ENCODE results near the gene MYO7A.

MYO7A gene

DNA sequence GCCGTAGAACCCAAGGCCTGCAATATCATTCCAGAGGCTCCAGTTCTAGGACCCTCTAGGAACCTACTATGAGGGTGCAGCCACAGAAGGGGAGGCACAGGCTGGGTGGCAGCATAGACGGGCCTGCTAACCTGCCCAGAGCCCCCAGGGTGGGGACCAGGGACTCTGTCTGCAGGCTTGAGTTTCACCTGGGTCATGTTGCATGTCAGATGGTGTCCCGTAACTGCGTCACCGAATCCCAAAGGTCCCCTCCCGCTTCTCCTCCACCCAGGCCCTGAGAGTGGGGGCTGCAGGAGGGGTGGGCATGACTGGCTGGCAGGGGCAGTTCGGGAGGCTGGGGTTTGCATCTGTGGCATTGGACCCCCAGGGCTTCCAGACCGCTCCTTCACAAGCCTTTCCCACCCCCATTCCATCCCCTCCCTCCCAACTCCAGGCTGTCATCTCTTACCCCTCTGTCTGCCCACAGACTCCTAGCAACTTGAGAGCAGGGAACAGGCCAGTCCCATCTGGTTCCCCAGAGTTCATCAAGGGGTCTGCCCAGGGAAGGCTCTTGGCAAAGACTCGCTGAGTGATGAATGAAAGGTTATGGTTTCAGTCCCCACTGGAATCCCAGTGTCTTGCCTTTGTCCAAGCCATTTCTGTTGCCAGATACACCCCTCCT, 16.3 kb downstream of the MYO7A start:
- no peak for DNase-seq

DNA sequence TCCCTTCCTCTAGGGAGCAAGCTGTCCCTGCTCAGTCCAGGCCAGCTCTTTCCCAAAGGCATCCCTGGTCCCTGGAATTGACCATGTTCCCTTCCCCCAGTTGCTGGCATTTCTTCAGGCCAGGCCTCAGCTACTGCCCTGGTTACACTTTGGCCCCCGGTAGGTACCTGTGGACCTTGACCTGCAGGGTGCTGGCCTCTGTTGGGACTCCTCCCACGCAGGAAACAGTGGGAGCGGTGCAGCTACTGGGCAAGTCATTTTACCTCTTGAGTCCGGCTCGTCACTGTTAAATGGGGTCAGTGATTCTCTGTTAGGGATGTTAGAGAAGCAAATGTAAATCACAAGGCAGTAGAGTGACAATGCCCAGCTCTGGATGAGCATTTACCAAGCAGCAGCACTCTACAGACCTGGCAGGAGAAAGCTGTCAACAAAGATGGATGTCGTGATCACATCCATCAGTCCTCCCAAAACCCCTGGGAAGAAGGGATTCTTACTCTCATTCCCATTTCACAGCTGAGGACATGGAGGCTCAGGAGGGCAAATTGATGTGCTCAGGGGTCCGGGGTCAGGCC, 16.9 kb downstream of the MYO7A start:
- no peak for DNase-seq

DNA sequence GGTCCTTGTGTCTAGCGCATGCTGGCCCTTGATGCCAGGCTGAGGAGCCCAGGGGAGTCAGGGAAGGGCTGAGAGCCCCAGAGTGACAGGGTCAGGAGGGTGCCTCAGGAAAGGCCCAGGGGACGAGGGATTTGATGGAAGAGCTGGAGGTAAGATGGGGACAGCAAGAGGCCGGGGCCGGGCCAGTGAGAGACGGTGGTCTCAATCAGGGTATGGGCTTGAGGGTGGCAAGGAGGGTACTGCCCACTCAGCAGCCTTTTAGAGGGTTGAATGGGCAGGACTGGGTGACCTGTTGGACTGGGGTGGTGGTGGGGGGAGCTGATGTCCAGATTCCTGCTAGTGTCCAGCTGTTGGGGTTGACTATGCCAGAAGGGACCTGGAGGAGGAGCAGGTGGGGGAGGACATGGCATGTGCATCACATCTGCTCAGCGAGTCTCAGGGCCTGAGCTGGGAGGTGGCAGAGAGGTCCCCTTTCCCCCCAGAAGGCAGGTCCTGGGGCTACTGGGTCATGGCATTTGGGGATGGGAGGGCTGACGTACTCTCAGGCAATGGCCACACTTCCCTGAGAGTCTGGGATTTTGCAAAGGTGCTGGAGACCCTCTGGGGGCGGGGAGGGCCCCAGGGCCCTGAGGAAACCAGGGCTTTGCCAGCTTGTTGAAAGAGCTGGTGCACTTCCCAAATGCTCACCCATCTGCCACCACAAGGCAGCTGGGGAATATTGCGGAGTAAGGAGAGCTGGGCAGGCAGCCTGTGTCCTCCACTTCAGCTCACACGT, 18.4 kb downstream of the MYO7A start:
- DNase-seq = no peak

DNA sequence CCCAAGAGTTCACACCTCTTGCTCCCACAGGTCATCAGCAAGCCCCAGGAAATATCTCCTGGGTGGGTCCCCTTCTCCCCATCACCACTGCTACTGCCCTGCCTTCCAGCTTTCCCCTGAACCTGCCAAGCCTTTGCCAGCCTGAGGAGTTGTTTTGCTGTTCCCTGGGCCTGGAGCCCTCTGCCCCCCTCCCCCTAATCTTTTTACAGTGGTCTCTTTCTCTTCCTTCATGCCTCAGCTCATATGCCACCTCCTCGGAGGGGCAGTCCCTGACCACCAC, 18.9 kb downstream of the MYO7A start:
- DNase-seq = no peak

DNA sequence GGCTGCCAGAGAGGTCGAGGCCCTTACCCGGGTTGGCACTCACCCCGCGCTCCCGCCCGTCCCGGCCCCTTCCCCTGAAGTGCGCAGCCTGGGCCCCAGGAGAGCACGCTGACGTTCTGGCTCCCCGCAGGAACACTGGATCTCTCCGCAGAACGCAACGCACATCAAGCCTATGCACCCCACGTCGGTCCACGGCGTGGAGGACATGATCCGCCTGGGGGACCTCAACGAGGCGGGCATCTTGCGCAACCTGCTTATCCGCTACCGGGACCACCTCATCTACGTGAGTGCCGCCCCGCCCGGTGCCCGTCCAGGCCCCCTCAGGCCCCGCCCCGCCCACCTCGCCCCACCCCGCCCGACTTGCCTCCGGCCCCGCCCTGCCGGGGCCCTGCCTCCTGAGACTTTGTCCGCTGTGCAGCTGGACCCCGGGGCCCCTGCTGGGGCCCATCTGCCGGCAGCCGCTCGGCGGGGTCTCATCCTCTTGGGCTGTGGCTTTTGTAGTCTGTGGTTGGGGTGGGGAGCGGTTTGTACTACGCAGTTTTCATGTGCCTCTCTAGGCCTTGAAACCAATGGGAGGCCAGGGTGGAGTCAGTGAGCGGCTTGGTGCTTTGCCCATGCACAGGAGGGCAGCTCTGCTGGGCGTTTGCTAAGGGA, 19.7 kb downstream of the MYO7A start:
- no peak for DNase-seq

DNA sequence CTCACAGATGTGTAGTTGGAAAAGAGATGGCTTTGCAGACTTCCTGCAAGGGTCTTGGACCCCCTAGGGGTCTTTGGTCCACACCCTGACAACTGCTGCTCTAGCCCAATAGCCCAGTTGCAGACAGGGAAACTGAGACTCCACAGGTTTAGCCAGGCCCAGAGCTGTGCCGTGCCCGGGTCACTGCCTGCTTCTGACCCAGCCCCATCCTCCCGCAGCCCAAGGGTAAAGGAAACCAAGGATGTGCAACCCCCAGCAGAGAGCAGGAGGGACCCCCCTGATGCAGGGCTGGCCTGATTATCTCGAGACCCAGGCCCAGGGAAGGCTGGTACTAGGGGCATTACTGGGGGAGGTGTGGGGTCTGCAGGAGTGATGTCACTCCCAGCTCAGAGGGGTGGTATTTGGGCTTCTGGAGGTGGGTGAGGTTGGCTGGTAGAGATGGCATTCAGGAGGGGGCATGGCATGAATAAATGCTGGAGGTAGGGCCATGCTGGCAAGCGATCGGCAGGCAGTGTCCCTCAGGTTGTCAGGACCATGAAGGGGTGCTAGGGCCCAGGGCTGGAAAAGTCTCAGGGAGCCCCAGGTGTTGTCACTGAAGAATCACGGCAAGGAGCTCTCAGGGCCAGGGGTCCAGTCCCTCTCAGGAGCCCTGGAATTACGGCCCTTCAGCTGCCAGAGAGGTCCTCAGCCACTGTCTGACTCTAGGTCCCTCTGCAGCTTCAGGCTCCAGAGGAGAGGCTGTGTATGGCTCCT, 21.1 kb downstream of the MYO7A start:
- DNase-seq = no peak

DNA sequence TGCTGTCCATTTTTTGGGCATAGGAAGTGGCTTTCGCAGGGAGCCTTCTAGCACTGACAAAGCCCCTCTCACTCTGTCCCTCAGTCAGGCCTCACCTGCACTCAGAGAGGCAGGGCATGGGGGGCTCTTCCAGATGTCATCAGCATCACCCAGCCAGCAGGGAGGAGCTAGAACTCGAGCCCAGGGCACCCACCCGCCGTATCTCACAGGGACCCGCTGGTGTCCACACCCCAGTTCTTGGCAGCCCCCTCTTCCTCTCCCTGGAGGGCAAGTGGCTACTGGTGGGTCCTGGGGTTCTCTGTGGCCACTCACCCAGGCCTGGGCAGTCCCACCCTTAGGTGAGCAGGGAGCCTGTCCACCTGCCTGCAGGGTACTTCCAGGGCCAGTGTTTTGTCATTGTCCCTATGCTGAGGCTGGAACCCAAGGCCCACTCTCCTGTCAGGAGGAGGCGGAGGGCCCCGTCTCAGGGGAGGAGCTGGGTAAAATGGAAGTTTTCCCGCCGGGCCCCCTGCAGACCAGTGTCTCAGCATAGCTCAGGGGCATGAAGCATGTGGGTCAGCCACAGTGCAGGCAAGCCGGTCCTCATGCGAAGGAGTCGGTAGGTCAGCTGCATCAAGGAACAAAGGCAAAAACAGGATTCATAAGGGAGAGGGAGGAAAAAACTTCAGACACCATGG, 21.8 kb downstream of the MYO7A start:
- DNase-seq = no peak

DNA sequence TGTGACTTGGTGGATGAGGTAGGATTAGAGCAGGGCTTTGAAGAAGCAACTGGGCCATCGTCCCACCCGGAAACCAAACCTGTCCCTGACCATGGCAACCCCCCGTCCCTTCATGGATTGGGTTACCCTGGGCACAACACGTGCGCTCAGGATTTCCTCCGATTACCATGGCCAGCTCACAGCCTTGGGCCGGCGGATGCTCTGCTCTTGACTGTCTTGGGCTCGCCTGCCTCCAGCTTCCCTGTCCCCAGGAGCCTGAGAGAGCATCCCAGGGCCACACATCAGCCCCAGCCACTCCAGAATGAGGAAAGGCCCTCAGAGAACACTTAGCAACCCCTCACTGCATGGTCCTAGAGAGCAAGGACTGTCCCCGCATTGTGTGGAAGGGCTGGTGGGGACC, 22.8 kb downstream of the MYO7A start:
- no peak for DNase-seq

DNA sequence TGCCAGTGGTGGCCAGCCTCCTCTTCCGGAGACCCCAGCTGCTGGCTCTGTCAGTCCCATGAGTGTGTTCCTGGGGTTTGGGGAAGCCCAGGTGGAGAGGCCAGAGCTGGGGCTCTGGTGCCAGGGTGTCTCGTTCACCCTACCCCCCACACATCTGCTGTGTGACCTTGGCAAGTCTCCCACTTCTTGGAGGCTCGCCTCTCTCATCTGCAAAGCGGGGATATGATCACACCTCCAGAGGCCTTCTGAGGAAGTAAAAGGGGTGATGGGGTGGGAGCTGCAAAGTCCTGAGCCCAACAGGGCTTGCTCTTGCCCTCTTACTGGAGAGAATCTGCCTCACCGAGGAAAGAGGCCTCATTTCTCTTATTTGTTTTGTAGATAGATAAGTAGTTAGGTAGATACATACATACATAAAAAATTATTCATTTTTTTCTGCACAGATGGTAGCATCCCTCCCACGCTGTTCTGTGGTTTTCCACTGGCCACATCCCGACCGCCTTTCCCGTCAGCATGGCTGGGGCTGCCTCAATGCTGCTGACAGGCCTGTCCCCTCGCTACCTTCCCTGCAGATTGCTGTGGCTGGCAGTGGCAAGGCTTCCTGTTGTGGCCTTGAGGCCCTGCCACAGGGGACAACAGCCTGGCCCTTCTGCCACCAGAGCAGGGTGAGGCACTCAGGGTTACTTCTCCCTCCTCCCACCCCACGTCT, 23.9 kb downstream of the MYO7A start:
- peak in 12 of 58 donors; percentile 4 to 53 (median 28) for DNase-seq

DNA sequence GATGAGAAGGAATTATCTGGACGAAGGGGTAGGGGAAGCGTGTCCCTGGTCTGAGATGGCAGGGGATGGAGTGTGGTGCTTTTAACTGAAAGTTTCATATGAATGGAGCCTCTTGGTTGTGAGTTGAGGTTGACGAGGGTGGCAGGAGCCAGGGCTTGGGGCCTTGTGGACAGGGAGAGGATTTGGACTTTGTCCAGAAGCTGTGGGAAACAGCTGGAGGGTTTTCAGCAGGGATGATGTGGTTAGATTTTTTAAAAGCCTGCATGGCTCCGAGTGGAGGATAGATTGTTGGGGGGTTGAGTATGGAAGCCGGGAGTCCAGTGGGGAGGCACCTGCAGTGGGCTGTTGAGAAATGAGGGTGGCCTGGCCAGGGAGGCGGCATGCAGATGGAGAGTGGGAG, 24.8 kb downstream of the MYO7A start:
- no peak for DNase-seq

DNA sequence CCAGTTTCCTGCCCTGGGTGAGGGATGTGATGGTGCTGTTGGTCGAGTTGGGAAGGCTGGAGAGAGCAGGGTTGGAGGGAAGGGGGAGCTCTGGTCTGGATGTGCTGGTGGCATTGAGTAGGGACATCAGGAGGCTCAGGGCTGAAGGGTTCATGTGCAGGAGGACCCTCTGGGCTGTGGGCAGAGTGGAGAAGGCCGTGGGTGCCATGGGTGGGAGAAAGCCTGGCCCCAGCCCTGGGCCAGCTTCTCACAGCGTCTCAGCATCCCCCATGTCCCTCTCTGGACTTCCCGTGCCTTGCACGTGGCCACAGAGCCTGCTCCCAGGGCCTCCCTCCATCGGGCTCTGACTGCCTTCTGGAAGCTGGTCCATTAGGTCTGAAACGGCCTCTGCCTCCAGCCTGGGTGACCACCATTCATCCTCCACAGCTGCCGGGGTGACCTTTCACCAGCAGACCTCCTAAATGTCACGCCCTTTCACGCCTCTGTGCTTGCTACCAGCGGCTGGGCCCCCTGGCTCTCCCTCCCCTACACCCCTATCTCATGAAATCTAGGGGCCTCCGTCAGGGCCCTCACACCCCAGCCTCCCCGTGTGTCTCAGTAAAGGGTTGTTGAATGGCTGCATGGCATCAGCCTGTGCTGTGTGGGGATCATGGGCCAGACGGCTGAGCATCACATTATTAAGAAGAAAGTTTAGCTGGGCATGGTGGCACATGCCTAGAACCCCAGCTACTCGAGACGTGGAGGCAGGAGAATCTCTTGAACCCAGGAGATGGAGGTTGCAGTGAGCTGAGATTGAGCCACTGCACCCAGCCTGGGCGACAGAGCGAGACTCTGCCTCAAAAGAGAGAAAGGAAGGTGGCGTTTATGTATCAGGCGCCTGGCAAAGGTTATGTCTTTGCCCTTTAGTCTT, 25.5 kb downstream of the MYO7A start:
- DNase-seq = no peak

DNA sequence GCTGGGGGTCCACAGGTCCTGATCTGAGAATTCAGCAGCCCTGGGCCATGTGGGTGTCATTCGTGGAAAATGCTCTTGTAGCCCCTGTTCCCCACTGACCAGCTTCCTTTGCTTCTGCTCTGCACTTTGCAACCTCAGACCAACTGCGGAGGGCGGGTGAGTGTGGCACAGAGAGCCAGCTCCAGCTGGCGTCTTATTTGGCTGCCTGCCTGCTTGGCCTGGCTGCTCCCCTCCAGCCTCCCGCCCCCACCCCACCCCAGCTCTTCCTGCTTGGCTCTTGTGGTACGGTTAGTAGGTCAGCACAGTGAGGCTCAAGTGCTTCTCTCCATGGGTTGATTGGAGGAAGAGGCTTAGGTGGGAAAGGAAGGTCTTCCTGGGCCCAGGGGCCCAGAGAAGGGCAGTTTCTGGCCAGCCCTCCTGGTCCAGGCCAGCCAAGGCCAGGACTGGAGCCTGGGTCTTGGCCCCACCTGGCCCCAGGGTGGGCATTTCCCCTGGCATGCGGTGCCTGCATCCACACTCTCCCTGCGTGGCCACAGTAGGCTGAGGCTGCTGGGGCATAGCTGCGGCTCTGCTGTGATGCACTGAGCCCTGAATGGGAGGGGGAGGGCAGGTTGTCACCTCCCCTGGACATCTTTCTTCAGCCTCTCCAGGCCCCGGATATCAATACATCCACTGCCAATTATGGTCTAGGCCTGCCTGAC, 26.5 kb downstream of the MYO7A start:
- DNase-seq = peak in 54 of 58 donors; percentile 16 to 86 (median 65)

DNA sequence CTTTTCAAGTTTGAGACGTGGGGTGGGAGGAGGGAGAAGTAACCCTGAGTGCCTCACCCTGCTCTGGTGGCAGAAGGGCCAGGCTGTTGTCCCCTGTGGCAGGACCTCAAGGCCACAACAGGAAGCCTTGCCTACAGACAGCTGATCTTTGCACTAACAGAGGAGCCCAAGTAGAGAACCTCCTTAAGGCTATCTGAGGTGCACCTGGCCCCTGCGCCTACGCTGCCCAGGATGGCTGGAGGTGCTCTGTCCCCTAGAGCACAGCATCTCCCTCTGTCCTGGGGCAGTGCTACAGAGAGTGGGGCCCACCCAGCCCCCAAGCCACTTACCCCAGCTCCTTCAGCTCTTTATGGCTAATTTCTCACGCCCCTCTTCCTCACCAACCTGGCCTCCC, 27.0 kb downstream of the MYO7A start:
- no peak for DNase-seq

DNA sequence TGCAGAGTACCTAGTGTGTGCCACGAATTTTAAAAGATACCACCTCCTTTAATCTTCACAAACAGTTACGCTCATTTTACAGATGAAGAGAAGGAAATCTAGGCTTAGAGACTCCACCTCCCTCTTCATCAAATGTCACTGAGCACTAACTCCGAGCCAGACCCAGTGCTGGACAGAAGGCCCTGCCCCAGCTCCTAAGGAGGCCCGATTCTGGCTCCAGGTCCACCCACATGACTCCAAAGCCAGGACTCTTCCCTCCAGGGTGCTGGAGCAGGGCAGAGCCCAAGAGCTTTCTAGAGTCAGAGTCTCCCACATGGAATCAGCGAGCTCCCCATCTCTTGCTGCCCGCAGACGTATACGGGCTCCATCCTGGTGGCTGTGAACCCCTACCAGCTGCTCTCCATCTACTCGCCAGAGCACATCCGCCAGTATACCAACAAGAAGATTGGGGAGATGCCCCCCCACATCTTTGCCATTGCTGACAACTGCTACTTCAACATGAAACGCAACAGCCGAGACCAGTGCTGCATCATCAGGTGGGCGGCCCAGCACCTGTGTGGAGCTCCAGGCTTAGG, 27.6 kb downstream of the MYO7A start:
- no peak for DNase-seq

DNA sequence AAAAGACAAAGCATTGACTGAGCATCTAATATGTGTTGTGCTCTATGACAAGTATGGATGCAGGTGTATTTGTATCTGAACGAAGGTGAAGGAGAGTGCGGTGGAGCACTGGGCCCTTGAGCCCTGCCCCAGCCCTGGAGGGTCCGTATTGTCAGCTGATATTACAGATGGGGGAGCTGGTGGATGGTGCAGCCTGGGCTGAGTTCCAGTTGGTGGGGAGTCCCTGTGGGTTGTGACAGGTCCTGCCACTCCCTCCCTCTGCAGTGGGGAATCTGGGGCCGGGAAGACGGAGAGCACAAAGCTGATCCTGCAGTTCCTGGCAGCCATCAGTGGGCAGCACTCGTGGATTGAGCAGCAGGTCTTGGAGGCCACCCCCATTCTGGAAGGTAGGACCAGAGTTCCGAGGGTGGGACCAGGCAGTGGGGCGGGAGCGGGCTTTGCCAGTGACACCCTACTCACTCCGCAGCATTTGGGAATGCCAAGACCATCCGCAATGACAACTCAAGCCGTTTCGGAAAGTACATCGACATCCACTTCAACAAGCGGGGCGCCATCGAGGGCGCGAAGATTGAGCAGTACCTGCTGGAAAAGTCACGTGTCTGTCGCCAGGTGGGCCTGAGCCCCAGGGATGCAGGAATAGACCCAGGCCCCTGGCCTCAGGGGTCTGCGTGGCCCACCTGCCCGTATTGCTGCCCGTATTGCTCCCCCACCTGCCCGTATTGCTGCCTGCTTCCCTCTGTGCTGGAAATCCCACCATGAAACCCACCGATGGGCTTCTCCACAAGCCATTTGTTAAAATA, 28.6 kb downstream of the MYO7A start:
- no peak for DNase-seq

DNA sequence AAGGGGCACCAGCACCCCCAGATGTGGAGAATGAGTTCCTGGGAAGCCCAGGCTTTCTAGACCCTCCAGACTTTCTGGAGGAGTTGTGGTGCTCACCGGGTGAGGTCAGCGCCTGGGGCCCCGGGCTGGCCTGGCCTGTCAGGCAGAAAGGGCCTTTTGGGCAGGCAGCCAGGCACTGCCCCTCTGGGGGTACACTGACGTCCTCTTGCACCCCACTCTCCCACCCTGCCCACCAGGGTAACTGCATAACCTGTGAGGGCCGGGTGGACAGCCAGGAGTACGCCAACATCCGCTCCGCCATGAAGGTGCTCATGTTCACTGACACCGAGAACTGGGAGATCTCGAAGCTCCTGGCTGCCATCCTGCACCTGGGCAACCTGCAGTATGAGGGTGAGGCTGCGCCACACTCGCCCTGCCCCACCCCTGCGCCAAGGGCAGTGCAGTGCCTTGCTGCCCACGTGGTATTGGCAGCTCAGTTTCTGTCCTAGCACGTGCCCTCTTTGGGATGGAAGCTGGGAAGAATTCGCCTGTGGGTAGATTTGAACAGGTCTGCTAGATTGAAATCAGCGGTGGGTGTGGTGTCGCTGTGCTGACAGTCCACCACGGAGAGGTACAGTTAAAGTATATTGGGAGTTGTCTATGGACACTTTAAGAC, 30.1 kb downstream of the MYO7A start:
- no peak for DNase-seq

Measured in anterior cingulate cortex (tissue), 58 donors.